Dendritic cell treated with granulocyte-macrophage colony-stimulating factor and Interleukin-4, amounts not matched to agents 40 ng/mL and 50 ng/mL, for 4 days (primary cell): ENCODE results near the gene ANGPTL8.

ENCODE experiments used
- H3K27ac Mint-ChIP-seq: one replicate; pipeline ENCODE4 v1.8.0; 2022; ENCODE audit warnings: mild to moderate bottlenecking, mixed read lengths
- H3K27me3 Mint-ChIP-seq: one replicate; pipeline ENCODE4 v1.8.0; 2022; ENCODE audit warnings: mild to moderate bottlenecking, mixed read lengths
- H3K36me3 Mint-ChIP-seq: one replicate; pipeline ENCODE4 v1.8.0; 2022; ENCODE audit warnings: low read depth, mixed read lengths
- H3K4me1 Mint-ChIP-seq: one replicate; pipeline ENCODE4 v1.8.0; 2022; ENCODE audit warnings: low read depth, mixed read lengths
- H3K4me3 Mint-ChIP-seq: one replicate; pipeline ENCODE4 v1.8.0; 2022; ENCODE audit warnings: mild to moderate bottlenecking, moderate library complexity, mixed read lengths
- H3K9me3 Mint-ChIP-seq: one replicate; pipeline ENCODE4 v1.8.0; 2022; ENCODE audit warnings: mixed read lengths
- intact Hi-C: fragments of 100-400 bp; cut with micrococcal nuclease; formaldehyde crosslinking; loops from one replicate; pipeline ENCODE4 v1.15.0; 2022

ANGPTL8 gene

DNA sequence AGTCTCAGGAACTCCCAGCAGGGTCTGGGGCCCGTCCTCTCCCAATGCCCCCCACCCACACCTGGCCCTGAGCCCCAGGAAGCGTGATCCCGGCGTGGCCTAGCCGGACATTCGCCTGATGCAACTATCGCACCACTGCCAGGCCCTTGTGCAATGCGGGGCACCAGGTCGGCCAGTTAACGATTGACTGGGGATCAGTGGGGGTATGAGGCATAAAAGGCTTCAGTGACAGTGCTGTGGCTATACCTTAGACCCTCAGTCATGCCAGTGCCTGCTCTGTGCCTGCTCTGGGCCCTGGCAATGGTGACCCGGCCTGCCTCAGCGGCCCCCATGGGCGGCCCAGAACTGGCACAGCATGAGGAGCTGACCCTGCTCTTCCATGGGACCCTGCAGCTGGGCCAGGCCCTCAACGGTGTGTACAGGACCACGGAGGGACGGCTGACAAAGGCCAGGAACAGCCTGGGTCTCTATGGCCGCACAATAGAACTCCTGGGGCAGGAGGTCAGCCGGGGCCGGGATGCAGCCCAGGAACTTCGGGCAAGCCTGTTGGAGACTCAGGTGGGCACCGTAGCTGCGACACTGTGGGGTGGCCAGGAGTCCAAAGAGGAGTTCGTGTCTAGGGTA, at the start of gene ANGPTL8:
Gene ANGPTL8 (plus strand): TSS at position 243 of the 624 bp plus-strand sequence. CDS start 19 bp downstream, at position 262.
- H3K27me3 Mint-ChIP-seq, result peaks cover 34% of the 10 kb centered on the region
- intact Hi-C loops, result no loop called here
- no peak within 1 kb of the TSS for H3K27ac Mint-ChIP-seq

DNA sequence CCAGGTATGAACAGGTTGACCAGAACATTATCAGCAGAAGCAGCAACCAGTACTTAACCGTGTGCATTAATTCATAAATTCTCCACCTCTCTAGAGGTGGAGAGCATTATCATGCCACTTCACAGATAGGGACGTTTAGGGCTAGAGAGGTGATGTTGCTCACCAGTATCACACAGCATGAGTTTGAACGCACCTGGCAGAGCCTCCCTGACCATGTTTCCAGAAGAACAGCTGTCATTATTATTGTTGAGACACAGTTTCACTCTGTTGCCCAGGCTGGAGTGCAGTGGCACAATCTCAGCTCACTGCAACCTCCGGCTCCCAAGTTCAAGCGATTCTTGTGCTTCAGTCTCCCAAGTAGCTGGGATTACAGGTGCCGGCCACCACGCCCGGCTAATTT, 48.9 kb upstream of the ANGPTL8 start:
- no peaks in the 10 kb centered on the region for H3K36me3 Mint-ChIP-seq
- intact Hi-C loops, result no loop called here
- H3K4me3 Mint-ChIP-seq, result no peak overlapping the region
- H3K27ac Mint-ChIP-seq, result no peak overlapping the region
- no peaks in the 10 kb centered on the region for H3K9me3 Mint-ChIP-seq
- peaks cover 24% of the 10 kb centered on the region for H3K4me1 Mint-ChIP-seq
- peaks cover 3% of the 10 kb centered on the region for H3K27me3 Mint-ChIP-seq

More for the DNA sequence above, at the start of gene ANGPTL8:
- Mint-ChIP-seq H3K36me3 (no peaks in the 10 kb centered on the region), H3K4me1 (peaks cover 13% of the 10 kb centered on the region), H3K4me3 (no peak within 1 kb of the TSS), H3K9me3 (peaks cover 16% of the 10 kb centered on the region)

DNA sequence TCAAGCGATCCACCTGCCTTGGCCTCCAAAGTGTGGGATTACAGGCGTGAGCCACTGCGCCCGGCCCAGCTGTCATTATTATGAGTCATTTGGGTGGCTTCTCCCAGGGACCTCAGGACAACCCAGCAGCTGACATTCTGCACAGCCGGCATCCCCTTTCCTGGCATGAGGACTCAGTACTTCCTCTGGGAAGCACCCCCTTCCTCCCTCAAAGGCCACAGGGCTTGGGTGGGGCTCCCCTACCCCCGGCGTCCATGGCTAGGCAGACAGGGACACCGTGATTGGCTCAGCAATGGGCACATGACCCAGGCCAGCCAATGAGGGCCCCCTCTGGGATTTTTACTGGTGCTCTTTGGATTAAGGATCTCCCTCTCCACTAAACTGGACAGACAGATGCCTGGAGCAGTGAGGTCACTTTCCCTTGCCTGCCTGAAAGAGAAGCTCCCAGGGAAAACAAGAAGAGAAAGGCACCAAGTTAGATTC, 48.1 kb upstream of the ANGPTL8 start:
- Mint-ChIP-seq H3K27ac (peak overlapping the region; percentile 60), H3K4me3 (peak overlapping the region; percentile 26), H3K4me1 (peaks cover 29% of the 10 kb centered on the region), H3K9me3 (no peaks in the 10 kb centered on the region), H3K36me3 (no peaks in the 10 kb centered on the region), H3K27me3 (peaks cover 9% of the 10 kb centered on the region)
- intact Hi-C loops, result no loop called here

DNA sequence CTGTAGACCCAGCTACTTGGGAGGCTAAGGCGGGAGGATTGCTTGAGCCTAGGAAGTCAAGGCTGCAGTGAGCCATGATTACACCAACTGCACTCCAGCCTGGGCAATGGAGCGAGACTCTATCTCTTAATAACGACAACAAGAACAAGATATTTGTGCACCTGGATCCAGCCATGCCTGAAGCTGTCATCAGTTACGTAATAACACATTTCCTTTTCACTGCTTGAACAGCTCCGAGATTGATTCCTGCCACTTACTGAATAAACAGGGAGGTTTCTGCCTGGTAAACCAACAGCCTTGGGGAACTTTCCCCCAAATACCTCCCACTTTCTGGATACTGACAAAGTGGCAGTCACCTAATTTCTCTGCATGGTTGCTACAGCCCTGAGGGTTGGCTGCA, 47.5 kb upstream of the ANGPTL8 start:
- Mint-ChIP-seq H3K27me3 (peaks cover 15% of the 10 kb centered on the region), H3K4me3 (no peak overlapping the region), H3K27ac (peak overlapping the region; percentile 60), H3K9me3 (no peaks in the 10 kb centered on the region), H3K36me3 (no peaks in the 10 kb centered on the region), H3K4me1 (peaks cover 35% of the 10 kb centered on the region)
- intact Hi-C loops, result no loop called here

DNA sequence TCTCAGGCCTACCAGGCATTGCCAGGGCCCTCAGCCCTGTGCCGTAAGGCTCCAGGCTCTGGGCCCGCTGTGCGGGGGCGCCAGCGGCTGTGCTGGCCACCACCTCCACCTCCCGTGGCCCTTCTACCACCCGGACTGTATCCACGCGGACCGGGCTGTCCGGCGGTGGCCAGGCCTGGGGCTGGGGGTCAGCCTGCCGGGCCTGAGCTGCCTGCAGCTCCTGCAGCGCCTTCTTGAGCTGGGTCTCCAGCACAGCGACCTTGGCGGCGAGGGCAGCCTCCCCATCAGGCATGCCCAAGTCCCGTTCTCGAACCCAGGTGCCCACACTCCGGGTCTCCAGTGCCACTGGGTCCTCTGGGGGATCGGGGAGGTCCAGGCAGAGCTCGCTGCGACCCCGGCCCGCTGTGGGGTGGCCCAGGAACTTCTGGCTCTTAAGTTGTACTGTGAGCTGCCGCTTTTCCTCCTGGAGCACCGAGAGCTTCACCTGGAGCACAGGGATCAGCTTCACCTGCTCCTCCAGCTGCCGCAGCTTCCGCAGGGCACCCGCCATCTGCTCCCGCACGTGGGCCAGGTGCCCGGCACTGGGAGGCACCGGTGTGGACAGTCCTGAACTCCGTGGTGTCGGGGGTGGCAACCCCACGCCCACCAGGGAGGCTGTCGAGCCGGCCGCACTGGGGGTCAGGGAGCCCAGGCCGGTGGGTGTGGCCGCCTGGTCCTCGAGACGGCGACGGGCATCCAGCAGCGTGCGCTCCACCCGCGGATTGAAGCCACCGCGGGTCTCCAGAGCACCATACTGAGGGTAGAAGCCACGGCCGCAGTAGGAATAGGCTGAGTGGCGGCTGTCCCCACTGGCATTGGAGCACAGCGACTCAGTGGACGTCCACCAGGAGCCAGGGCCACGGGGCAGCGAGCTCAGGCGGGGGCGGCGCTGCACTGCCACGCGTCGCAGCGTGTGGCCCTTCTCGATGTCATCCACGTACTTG, 46.2 kb upstream of the ANGPTL8 start:
- Mint-ChIP-seq H3K4me3 (no peak overlapping the region), H3K27me3 (peaks cover 19% of the 10 kb centered on the region)

GRCh38 chr19:11194173-11194572, 45.2 kb upstream of the ANGPTL8 start:
- Mint-ChIP-seq H3K9me3 (no peaks in the 10 kb centered on the region), H3K4me3 (no peak overlapping the region), H3K36me3 (no peaks in the 10 kb centered on the region), H3K27ac (peak overlapping the region; percentile 47), H3K27me3 (peaks cover 21% of the 10 kb centered on the region), H3K4me1 (peaks cover 34% of the 10 kb centered on the region)
- intact Hi-C loops, result no loop called here

More for the DNA sequence above, 46.2 kb upstream of the ANGPTL8 start:
- H3K27ac Mint-ChIP-seq, result no peak overlapping the region
- H3K4me1 Mint-ChIP-seq, result peaks cover 34% of the 10 kb centered on the region
- no peaks in the 10 kb centered on the region for H3K36me3 Mint-ChIP-seq
- intact Hi-C loops, result no loop called here
- H3K9me3 Mint-ChIP-seq, result no peaks in the 10 kb centered on the region

DNA sequence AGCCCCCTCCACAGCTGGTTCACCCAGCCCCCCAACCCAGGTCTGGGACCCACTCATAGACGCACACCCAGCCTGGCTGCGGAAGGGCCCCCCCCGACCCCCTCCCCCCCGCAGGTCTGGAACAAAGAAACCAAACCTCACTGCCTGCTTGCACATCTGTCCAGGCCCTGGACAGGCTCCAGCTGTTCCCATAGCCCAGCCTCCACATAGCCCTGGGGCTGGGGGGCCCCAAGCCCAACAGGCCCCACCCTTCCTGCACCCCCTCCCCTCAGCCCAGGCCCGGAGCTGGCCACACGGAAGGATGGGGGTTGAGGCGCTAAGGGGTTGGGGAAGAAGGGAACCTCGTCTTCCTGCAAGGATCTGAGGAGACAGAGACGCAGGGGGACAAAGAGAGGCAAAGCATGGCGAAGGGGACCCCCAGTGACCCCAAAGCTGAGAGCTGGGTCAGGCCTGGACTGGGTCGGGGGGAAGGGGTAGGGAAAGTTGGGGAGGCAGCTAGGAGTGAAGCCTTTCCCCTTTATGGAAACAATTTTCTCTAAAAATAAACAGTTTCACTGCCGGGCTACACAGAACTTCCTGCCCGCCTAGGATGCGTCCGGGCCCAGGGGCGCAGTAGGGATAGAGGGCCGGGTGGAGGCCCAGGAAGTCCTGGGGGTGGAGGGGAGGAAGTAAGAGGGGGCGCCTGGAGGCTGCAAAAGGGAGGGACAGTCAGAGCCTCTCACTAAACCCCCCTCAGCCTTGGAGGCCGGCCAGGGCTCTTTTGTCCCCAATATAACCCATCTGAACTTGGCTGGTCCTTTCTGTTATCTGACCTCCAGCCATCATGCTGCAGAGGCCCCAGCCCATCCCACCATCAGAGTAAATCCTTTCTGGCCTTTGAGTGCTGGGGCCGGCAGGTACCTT, 44.5 kb upstream of the ANGPTL8 start:
- Mint-ChIP-seq H3K36me3 (no peaks in the 10 kb centered on the region), H3K4me3 (no peak overlapping the region), H3K4me1 (peaks cover 34% of the 10 kb centered on the region), H3K27me3 (peaks cover 25% of the 10 kb centered on the region), H3K27ac (peak overlapping the region; percentile 47), H3K9me3 (no peaks in the 10 kb centered on the region)
- intact Hi-C loops, result no loop called here

GRCh38 chr19:11195681-11196080, 43.7 kb upstream of the ANGPTL8 start:
- peaks cover 26% of the 10 kb centered on the region for H3K27me3 Mint-ChIP-seq
- H3K36me3 Mint-ChIP-seq, result no peaks in the 10 kb centered on the region
- intact Hi-C loops, result loop anchor here (1.0 kb wide), 1 partner anchor 35 kb away; no protein-coding TSS in a partner anchor
- H3K4me3 Mint-ChIP-seq, result no peak overlapping the region
- H3K4me1 Mint-ChIP-seq, result peaks cover 34% of the 10 kb centered on the region
- H3K9me3 Mint-ChIP-seq, result no peaks in the 10 kb centered on the region
- H3K27ac Mint-ChIP-seq, result no peak overlapping the region

DNA sequence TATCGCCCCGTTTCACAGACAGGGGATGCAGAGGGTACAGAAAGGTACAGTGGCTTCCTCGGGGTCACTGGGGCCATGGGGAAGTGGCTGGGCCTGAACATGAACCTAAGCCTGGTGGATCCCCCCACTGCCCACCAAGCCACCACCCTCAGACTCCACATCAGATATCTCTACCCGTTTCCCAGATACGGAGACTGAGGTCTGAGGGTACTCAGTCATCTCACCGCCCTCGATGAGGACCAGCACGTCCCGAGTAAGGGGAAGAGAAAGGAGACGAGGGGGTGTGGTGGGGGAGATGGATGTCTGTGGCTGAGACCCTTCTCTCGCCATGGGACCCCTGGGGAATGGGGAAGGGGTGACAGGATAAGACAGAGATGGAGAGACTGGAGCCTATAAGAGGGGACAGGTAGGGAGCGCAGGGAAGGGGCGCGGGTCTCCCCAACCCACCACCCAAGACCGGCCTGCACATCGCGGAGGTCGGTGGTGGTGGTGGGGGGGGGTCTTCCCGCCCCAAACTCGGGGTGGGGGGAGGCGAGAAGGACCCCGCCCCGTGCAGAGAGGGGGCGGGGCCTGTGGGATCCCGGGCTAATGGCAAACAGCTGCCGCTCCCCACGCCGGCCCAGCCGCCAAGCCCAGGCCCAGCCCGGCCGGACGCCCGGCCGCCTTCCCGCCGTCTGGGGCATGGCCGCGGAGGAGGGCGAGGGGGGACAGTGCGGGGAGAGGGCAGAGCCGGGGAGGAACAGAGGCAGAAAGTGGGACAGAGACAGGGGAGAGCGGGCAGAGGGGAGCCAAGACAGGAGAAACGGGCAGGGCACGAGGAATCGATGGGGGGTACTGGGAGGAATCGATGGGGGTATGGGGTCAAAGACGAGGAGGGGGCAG, 42.8 kb upstream of the ANGPTL8 start:
- peaks cover 26% of the 10 kb centered on the region for H3K27me3 Mint-ChIP-seq
- H3K4me3 Mint-ChIP-seq, result peak overlapping the region; percentile 73
- intact Hi-C loops, result loop anchor here (1.0 kb wide), 1 partner anchor 36 kb away; no protein-coding TSS in a partner anchor
- no peaks in the 10 kb centered on the region for H3K9me3 Mint-ChIP-seq
- no peaks in the 10 kb centered on the region for H3K36me3 Mint-ChIP-seq
- peaks cover 27% of the 10 kb centered on the region for H3K4me1 Mint-ChIP-seq
- H3K27ac Mint-ChIP-seq, result peak overlapping the region; percentile 53

- Mint-ChIP-seq H3K9me3 (no peaks in the 10 kb centered on the region), H3K27me3 (peaks cover 26% of the 10 kb centered on the region), H3K36me3 (no peaks in the 10 kb centered on the region), H3K4me3 (peak within 1 kb of the TSS; percentile 73), H3K4me1 (peaks cover 27% of the 10 kb centered on the region), H3K27ac (peak within 1 kb of the TSS; percentile 53)
- intact Hi-C loops, result no loop called here
These were observed 41.9 kb upstream of the ANGPTL8 start, which contains the start of gene KANK2 for GRCh38 chr19:11197291-11198174. Gene KANK2, minus strand, starts transcription at chr19:11197545. Its CDS starts 3,034 bp downstream, at chr19:11194511.

GRCh38 chr19:11198175-11198534, 41.3 kb upstream of the ANGPTL8 start:
- intact Hi-C loops, result no loop called here
- Mint-ChIP-seq H3K27ac (no peak overlapping the region), H3K9me3 (no peaks in the 10 kb centered on the region), H3K4me1 (peaks cover 33% of the 10 kb centered on the region), H3K4me3 (peak overlapping the region; percentile 73), H3K27me3 (peaks cover 30% of the 10 kb centered on the region), H3K36me3 (no peaks in the 10 kb centered on the region)
